ENCODE data around the gene TUBB1.

DNA sequence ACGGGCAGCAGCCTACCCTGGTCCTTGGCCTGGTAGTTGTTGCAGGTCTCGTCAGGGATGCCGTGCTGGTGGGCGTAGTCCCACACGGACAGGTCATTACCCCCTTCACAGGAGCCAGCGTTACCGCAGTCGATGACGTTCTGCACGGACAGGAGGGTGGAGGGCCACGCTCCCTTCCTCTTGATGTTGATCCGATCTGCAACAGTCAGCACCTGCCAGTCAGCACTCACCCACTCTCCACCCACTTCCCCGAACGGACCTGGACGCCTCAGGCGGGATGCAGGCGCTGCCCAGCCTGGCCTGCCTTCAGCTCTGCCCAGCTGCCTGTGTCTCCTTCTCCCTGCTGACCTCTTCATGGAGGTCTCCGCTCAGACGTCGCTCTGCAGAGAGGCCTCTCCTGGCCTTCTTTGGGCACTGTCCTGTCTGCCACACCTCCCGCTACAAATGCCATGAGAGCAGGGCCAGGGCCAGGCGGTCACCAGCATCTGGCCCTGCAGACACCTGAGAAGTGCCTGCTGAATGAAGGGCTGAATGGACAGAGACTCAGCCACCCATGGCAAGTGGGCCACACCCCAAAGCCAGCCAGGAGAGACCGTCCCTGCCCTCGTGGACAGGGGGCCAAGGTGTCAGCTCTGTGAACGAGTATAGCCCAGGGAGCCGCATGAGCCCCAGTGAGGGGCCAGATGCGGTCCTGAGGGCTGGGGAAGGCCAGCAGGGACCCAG, 17.6 kb upstream of the TUBB1 start:
- no peak for TF ChIP-seq EZH2 (IDR thresholded peaks at IDR 0.05)
- no peak for TF ChIP-seq POLR2AphosphoS5 (IDR thresholded peaks at IDR 0.05; ENCODE audit: borderline replicate concordance, low read depth, low read length)
- TF ChIP-seq FOXP2 (optimal IDR thresholded peaks at IDR 0.05; ENCODE audit: control extremely low read depth, extremely low read length, insufficient read depth) = no peak
